HK-2 (cell line): ENCODE data around the gene TP73.

ENCODE experiments used
- DNase-seq: peaks from one replicate; pipeline ENCODE4 v3.0.0-alpha.2; 2018; ENCODE audit not compliant: unreplicated experiment

TP73 gene

GRCh38 chr1:3651930-3652547 lies at the start of gene TP73:
Gene TP73 (plus strand): TSS chr1:3652516. CDS start chr1:3682366, 29,850 bp downstream.
- no peak for DNase-seq

GRCh38 chr1:3603156-3603555 lies 49.2 kb upstream of the TP73 start:
- no peak for DNase-seq

- no peak for DNase-seq
Observed at GRCh38 chr1:3603571-3604467, 48.5 kb upstream of the TP73 start.

GRCh38 chr1:3604468-3604974 lies 47.8 kb upstream of the TP73 start:
- DNase-seq, result peak; percentile 21

GRCh38 chr1:3604997-3605823 lies 47.1 kb upstream of the TP73 start:
- DNase-seq, result no peak

- no peak for DNase-seq
Observed at GRCh38 chr1:3606779-3607702, 45.3 kb upstream of the TP73 start.

GRCh38 chr1:3607703-3608065 lies 44.6 kb upstream of the TP73 start:
- no peak for DNase-seq

- no peak for DNase-seq
Observed at GRCh38 chr1:3608154-3608553, 44.2 kb upstream of the TP73 start.

GRCh38 chr1:3609016-3609768 lies 43.1 kb upstream of the TP73 start:
- DNase-seq, result no peak

GRCh38 chr1:3609769-3610526 lies 42.4 kb upstream of the TP73 start:
- DNase-seq, result no peak

- DNase-seq, result no peak
Observed at GRCh38 chr1:3610527-3611169, 41.7 kb upstream of the TP73 start.

- DNase-seq, result peak; percentile 24
Observed at GRCh38 chr1:3611170-3612019, 40.9 kb upstream of the TP73 start, which contains the start of gene MEGF6. Gene MEGF6 (minus strand): TSS chr1:3611508. CDS start chr1:3611268, 240 bp downstream.

- DNase-seq, result no peak
Observed at GRCh38 chr1:3612123-3612522, 40.2 kb upstream of the TP73 start.

- DNase-seq, result no peak
Observed at GRCh38 chr1:3614755-3615742, 37.3 kb upstream of the TP73 start.

- DNase-seq, result no peak
Observed at GRCh38 chr1:3616861-3617260, 35.5 kb upstream of the TP73 start.

- no peak for DNase-seq
Observed at GRCh38 chr1:3617806-3618345, 34.4 kb upstream of the TP73 start.

- no peak for DNase-seq
Observed at GRCh38 chr1:3618531-3618880, 33.8 kb upstream of the TP73 start.
